OCI-M1 (cell line): Measurements from ENCODE around the gene EXOC4.

Experiments
- DNase-seq: peaks from one replicate; lab custom pipeline; 2025; lab: John Stamatoyannopoulos, UW

The EXOC4 gene

GRCh38 chr7:133364959-133365690 lies 112.2 kb downstream of the EXOC4 start:
- DNase-seq: no peak

- DNase-seq: no peak
Observed at GRCh38 chr7:133365917-133366316, 113.0 kb downstream of the EXOC4 start.

- DNase-seq: no peak
Observed at GRCh38 chr7:133367561-133367960, 114.7 kb downstream of the EXOC4 start.

- DNase-seq: no peak
Observed at GRCh38 chr7:133369130-133369529, 116.3 kb downstream of the EXOC4 start.

- DNase-seq: no peak
Observed at GRCh38 chr7:133371616-133372015, 118.7 kb downstream of the EXOC4 start.

GRCh38 chr7:133372337-133372736 lies 119.5 kb downstream of the EXOC4 start:
- no peak for DNase-seq

- no peak for DNase-seq
Observed at GRCh38 chr7:133376514-133376913, 123.6 kb downstream of the EXOC4 start.

- no peak for DNase-seq
Observed at GRCh38 chr7:133381965-133382364, 129.1 kb downstream of the EXOC4 start.

- no peak for DNase-seq
Observed at GRCh38 chr7:133382775-133383559, 130.1 kb downstream of the EXOC4 start.

- no peak for DNase-seq
Observed at GRCh38 chr7:133386205-133386604, 133.3 kb downstream of the EXOC4 start.

- no peak for DNase-seq
Observed at GRCh38 chr7:133389727-133390126, 136.8 kb downstream of the EXOC4 start.

GRCh38 chr7:133391206-133391605 lies 138.3 kb downstream of the EXOC4 start:
- DNase-seq: no peak

- no peak for DNase-seq
Observed at GRCh38 chr7:133394369-133394768, 141.5 kb downstream of the EXOC4 start.

GRCh38 chr7:133395551-133395950 lies 142.7 kb downstream of the EXOC4 start:
- DNase-seq: no peak

GRCh38 chr7:133398506-133398905 lies 145.6 kb downstream of the EXOC4 start:
- no peak for DNase-seq

GRCh38 chr7:133401225-133401624 lies 148.3 kb downstream of the EXOC4 start:
- DNase-seq: no peak

GRCh38 chr7:133408212-133408611 lies 155.3 kb downstream of the EXOC4 start:
- DNase-seq: no peak

GRCh38 chr7:133409421-133409820 lies 156.5 kb downstream of the EXOC4 start:
- no peak for DNase-seq

GRCh38 chr7:133409966-133410365 lies 157.1 kb downstream of the EXOC4 start:
- no peak for DNase-seq

GRCh38 chr7:133411395-133411794 lies 158.5 kb downstream of the EXOC4 start:
- DNase-seq: no peak

- DNase-seq: no peak
Observed at GRCh38 chr7:133412942-133413341, 160.1 kb downstream of the EXOC4 start.

- no peak for DNase-seq
Observed at GRCh38 chr7:133419041-133419440, 166.2 kb downstream of the EXOC4 start.

- DNase-seq: no peak
Observed at GRCh38 chr7:133423618-133424017, 170.7 kb downstream of the EXOC4 start.
